Activated CD4-positive, alpha-beta T cell treated with anti-CD3 and anti-CD28 coated beads, Interleukin-2, amount 50 U/mL, for 24 hours (primary cell): ENCODE measurements around the gene PRR14L.
"Not testable (repeated sequence)": the region's sequence is repeated elsewhere in the genome, so short reads cannot be mapped to it uniquely, and the experiment has no call there.

ENCODE experiments used
- DNase-seq, 2 donors: peaks; one replicate each; pipeline ENCODE4 v3.0.0-alpha.2; 2020; ENCODE audit warnings: low read depth in 1 of 2, low spot score in 1 of 2

Gene PRR14L

DNA sequence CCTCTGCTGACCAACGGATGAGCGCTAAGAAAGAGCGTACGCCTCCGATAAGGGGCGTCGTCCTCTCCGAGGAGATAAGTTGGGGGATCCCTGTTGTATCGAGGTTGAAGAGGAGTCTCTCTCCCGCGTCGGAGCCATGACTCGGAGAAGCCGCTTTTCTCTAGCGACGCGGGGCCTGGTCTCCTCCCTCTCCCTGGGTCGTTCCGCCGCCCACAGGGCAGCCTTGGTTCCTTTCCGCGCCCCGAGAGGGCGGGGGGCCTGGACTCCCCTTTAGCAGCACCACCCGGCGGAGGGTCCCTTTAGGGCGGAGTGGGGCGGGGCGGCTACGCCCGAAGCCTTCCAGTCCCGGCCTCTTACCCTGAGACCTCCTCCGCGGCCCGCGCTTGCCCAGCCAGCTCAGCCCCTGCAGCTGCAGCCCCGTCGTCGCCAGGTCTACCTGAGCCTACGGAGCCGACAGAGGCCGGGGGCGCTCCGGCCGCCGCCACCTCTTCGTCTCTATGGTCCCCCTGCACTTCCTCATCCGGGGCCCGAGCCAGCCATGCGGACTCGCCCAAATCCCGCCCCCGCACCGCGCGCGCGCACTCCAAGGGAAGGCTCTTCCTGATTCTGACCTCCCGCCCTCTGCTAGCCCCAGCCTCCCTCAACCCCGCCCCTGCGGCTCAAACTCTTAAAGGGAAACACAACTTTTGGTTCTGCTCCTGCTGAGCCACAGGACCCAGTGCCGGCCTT lies at the start of gene PRR14L:
Gene PRR14L (minus strand): TSS at position 497 of the 729 bp plus-strand sequence. CDS start 11,272 bp downstream, outside the sequence.
- peak; percentile 99 for DNase-seq

DNA sequence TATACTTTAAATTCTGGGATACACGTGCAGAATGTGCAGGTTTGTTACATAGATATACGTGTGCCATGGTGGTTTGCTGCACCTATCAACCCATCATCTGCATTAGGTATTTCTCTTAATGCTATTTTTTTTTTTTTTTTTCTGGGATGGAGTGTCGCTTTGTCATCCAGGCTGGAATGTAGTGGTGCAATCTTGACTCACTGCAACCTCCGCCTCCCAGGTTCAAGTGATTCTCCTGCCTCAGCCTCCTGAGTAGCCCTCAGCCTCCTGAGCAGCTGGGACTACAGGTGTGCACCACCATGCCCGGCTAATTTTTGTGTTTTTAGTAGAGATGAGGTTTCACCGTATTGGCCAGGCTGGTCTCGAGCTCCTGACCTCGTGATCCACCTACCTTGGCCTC lies 49.4 kb upstream of the PRR14L start:
- not testable (repeated sequence) for DNase-seq

DNA sequence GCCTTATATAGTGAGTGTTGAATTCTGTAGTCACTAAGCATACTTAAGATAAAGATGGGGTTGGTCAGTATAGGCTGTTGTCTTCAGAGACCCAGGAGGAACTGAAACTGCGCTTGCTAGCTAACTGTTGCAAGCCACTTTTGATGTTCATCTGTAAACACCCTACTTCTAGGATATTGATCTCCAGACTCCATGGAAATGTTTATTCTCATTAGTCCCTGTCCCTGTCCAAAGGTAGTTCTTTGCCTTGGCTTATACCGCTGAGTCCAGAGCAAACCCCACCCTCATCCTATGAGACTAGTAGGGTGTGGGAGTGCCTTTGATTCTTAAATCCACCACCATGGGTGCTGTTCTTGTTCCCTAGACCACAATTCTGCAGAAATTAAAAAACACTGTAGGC lies 40.3 kb upstream of the PRR14L start:
- no peak for DNase-seq

DNA sequence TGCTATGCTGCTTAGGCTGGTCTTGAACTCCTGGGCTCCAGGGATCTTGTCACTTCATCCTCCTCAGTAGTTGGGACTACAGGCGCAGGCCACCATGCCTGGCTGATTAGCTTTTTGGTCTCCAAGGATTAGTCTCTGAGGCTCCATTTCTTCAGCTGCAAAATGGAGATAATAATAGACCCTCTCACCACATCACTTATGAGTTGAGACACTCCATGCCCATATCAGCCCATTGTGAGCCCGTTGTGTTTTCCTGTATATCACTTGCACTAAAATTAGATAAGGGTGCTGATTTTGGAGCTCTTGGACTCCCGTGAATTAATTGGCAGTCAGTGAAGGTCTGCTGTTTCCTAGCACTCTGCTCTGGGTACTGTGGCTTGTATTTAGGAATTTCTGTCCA lies 39.9 kb upstream of the PRR14L start:
- DNase-seq = no peak

DNA sequence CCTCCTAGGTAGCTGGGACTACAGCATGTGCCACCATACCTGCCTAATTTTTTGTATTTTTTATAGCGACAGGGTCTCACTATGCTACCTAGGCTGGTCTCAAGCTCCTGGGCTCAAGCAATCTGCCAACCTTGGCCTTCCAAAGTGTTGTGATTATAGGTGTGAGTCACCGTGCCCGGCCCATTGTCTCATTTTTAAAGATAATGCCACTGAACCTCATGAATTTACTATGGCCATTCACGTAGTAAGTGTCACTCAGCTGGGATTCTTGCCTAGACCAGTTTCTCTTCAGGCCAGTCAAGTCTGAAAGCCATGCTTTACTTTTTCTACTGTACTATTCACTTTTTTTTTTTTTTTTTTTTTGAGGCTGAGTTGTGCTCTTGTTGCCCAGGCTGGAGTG lies 26.3 kb upstream of the PRR14L start:
- no peak for DNase-seq

DNA sequence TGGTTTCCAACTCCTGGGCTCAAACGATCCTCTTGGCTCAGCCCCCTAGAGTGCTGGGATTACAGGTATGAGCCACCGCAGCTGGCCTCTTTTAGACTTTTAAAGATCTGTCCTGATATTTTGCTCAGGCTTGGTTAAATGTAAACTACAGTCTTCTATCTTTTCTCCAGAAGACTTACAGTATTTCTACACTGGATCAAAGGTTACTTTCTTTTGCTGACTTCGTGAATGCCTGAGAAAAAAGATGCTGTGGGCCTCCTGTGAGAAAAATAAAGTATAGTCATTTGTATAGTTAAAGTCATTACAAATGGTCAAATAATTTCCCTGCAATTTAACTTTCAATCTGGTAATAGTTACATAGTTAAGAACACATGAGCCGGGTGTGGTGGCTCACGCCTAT lies 23.5 kb upstream of the PRR14L start:
- DNase-seq = no peak

DNA sequence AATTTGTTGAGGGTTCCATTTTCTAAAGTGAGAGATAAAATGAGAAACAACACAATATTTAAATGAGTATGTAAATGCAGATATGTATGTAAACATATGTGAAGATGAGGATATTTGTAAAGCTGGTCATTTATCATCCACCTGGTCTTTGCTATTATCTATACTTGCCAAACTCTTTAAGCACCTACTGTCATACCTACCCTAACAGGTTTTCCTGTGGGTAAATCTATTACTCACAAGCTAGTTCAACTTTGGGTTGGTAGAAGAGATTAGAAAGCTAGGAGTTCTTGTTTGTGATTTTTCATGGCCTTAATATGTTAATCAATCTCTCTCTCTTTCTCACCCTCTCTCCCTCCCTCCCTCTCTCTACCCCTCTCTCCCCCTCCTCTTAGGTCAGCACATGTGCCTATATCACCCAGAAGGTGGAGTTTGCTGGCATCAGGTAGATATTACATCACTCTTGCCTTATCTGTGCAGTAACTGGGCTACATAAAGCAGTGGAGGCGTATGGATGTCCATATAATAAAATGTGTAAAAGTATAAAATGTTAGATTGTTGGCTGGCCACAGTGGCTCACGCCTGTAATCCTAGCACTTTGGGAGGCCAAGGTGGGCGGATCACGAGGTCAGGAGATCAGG lies 18.6 kb upstream of the PRR14L start:
- no peak for DNase-seq

DNA sequence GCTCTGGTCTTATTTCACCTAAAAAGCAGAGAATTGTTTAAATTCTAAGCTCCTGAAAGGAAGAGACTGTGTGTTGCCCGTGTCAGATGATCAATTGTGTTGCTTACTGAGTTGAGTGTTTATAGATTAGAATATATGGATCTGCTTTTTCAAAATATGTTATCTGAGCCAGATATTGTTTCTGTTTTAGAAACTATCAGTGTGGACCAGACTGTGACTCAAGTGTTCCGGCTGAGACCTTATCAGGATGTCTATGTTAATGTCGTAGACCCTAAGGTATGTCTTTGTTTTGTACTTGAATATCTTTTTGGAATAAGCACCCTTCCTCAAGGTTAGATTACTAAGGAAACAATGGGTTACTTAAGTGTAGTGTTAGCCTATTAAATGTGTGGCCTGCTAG lies 14.9 kb upstream of the PRR14L start:
- no peak for DNase-seq

DNA sequence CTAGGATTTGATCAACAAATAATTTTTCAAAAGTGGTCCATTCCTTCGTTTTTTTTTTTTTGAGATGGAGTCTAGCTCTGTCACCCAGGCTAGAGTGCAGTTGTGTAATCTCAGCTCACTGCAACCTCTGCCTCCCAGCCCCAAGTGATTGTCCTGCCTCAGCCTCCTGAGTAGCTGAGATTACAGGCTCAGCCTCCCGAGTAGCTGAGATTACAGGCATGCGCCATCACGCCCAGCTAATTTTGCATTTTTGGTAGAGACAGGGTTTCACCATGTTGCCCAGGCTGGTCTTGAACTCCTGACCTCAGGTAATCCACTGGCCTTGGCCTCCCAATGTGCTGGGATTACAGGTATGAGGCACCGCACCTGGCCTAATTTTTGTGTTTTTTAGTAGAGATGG lies 8.9 kb upstream of the PRR14L start:
- not testable (repeated sequence) for DNase-seq

DNA sequence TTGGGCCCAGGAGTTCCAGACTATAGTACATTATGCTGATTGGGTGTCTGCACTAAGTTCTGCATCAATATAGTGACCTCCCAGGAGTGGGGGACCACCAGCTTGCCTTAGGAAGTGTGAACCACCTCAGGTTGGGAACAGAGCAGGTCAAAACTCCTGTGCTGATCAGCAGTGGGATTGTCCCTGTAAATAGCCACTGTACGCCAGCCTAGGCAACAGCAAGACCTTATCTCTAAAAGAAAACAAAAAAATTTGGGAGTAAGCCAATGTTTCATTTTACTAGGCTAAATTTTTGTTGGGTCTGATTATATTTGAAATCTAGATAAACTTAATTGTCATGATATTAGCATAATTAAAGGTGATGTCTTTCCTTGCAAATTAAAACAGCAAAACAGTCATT lies 7.3 kb upstream of the PRR14L start:
- DNase-seq = no peak

DNA sequence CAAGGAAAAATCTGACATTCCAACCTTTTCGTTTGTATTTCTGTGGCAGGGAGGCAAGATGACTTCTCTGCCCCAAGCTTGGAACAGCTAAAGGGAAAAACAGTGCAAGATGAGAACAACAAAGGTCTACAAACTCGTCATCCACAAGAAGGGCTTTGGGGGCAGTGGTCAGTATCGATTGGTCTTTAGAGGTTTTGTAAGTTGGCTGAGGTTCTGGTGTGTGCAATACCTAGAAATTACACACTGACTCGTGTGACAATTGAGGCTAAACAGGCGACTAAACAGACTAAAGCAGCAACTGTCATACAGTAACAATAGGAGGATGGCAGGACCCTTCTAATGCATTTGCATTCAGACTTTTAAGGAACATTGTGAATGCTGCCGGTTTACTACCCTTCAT lies 4.9 kb upstream of the PRR14L start:
- no peak for DNase-seq

DNA sequence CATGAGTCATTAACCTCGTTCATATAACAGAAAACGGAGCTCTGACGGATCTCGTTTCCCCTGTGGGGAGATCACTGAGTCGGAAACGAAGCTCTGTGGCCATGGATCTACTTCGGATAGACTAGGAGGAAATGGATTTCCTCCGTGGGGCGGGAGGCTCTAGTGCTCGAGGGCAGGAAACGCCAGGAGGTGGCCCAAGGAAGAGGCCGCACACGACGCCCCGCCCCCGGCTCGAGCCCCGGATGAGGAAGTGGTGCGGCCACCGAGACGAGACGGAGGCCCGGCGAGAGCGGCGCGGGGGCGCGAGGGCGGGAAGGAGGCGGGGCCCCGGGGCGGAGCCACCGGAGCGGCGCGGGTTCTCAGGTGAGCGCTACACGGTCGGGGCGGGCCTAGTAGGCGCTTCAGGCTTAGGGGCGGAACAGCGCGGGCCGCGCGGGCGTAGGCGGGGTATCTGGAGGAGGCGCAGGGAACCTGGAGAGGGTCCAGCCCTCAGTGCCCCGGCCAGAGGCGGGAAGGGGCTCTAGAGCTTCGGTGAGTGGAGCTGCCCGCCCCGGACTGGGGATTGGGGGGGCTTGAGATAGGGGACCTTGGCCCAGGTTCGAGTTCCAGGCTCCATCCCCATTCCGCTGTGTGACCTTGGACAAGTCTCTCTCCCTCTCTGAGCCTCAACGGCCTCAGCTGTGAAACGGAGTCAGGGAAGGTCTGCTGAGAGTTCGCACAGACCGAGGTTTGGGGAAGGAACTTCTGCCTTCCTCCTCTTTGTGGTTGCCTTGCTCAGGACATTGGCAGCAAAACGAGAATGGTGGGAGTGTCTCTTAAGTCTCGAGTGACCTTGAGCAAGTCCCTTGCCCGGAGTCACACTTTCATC lies 3.9 kb upstream of the PRR14L start, which contains the start of gene DEPDC5:
Gene DEPDC5 (plus strand): TSS at position 386 of the 868 bp plus-strand sequence. CDS start 903 bp downstream, outside the sequence.
- DNase-seq = peak; percentile 91 to 92

DNA sequence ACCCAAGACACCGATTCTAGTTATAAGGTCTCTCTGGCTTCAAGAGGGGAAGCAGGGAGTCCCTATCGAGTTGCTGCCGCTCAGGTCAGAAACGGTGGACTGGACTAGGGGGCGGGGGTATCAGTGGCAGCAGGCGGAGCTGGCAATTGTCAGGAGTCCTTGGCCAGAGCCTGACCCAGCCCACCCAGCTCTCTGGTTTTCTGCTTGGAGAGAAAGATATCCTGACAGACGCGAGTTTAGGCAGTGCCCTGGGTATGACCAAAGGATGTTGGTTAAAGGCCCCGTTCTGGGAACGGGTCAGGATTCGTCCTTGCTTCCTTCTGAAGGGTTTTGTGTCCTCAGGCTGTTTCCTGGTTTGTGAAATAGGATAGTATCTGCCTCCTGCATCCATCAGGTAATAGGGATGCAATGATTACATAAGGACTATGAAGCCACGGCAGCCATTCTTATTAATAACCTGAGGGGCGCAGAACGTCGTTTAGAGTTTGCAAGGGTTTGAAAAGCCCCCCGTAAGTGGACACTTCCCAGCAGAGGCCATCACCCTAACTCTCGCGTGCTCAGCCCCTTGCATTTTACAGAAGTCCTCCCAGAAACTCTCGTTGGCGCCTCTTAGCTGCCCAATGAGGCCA lies 3.2 kb upstream of the PRR14L start:
- DNase-seq = no peak

DNA sequence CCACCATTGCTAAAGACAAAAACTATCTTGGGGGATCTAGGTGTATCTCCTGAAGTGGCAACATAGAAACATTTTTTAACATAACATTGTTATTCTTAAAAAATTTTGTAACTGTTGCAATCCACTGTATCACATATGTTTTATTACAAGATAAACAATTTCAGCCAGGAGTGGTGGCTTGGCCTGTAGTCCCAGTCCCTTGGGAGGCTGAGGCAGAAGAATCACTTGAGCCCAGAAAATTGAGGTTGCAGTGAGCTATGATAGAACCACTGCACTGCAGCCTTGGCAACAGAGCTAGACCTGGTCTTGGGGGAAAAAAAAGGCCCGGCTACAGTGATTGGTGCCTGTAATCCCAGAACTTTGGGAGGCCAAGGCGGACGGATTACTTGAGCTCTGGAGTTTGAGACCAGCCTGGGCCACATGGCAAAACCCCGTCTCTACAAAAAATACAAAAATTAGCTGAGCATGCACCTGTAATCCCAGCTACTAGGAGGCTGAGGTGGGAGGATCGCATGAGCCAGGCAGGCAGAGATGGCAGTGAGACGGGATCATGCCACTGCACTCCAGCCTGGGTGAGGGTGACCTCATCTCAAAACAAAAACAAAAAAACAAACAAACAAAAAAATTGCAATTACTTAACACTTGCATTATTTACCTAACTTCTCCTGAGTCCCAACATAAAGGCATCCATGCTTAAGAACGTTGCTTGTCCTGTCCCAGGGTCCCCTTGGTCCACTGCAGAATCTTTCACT lies 2.3 kb upstream of the PRR14L start:
- DNase-seq = no peak

DNA sequence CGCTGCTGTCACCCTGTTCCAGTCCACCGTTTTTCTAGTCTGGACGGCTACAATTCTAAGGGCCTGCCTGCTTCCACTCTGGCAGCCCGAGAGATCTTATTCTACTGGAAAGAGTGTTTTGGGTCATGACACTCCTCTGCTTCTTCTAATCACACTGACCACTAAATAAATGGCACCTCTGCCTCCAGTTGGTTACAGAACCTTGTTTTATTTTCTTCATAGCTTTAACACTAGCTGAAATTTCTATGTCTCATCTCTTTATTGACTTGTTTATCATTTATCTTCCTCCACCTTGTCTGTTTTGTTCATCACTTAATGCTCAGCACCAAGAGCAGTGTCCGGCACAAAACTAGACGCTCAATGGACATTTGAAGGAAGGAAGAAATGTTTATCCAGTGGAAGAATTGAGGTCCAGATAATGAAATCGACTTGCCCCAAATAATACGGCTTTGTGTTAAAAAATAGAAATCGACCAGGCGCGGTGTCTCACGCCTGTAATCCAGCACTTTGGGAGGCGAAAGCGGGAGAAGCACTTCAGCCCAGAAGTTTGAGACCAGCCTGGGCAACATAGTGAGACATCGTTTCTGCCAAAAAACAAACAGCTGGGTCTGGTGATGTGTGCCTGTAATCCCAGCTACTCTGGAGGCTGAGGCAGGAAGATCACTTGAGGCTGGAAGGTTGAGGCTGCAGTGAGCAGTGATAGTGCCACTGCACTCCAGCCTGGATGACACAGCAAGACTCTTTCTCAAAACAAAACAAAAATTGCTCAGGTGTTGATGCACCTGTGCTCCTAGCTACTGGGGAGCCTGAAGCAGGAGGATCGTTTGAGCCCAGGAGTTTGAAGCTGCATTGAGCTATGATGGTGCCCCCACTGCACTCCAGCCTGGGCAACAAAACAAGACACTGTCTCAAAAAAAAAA lies 693 bp upstream of the PRR14L start:
- DNase-seq = no peak

DNA sequence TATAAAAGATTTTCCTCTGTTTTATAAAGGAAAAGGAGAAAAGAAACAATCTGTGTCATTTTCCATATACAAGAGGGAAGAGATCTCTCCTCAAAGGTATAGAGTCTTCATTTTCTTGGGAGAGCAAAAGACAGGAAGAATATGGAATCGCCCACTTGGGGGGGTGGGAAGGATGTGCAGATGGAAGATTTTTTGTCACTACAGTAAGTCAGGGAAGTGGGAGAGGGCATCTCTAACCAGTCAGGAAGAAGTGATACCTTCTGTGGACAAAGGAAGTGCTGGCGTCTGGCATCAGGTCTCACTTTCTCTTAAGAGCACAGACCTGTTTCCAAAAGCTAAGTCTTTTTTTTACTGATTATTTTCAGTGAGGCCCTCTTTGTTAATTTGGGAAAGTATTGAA lies 1.4 kb downstream of the PRR14L start:
- no peak for DNase-seq

DNA sequence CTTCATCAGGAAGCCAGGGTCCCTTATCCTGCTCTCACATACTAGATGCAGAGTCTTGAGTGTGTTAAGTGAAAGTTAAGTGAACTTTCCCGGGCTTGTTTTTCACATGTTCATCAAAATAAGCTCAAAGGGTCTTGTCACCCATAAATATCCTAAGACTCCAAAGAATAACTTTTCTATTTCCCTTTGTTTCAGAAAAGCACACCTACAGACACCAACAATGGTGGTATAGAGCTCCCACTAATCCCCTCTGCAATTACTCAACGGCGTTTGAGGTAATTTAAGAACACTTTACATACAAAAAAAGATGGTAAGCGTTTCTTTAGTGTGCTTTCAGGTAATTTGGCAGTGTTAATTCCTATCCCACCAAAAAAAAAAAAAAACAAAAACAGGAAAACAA lies 2.5 kb downstream of the PRR14L start:
- no peak for DNase-seq

DNA sequence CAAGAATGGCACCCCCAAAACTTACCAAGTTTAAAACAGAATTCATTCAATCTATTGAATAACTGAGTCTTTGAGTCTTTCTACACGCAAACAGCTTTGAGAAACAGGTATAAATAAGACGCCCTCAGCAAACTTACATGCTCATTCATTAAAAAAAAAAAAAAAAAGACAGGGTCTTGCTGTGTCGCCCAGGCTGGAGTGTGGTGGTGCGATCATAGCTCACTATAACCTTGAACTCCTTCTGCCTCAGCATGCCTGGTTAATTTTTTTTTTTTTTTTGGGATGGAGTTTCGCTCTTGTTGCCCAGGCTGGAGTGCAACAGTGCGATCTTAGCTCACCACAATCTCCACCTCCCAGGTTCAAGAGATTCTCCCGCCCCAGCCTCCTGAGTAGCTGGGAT lies 6.1 kb downstream of the PRR14L start:
- no peak for DNase-seq

DNA sequence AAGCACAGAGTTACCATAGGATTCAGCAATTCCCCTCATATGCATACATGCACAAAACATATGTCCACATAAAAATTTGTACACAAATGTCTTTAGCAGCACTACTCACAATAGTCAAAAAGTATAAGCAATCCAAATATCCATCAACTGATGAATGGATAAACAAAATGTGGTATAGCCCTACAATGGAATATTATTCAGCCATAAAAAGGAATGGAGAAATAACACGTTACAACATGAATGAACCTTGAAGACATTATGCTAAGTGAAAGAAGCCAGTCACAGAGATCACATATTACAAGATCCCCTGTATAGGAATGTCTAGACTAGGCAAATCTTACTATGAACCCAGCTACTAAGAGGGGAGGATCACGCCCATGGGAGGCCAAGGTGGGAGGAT lies 7.2 kb downstream of the PRR14L start:
- no peak for DNase-seq

DNA sequence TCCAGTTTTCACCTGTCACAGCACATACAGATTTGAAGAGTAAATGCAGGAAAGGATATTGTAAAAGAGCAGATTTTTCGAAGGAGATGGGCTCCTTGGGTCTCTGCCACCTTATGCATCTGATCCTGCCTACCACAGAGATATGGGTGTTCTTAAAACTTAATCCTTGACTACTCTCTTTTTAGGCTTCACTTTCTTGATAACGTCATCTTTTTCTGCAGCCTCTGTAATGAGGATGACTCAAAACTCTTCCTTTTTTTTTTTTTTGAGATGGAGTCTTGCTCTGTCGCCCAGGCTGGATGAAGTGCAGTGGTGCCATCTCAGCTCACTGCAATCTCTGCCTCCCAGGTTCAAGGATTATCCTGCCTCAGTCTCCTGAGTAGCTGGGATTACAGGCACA lies 7.8 kb downstream of the PRR14L start:
- DNase-seq = no peak
